HEK293T (cell line): Measurements from ENCODE around the gene UNC5B.

Source experiments
- FOXA1 ChIP-seq: fragments of 450-650 bp; IDR thresholded peaks from 2 replicates; pipeline ENCODE4 v1.6.1; 2016; ENCODE audit warnings: mild to moderate bottlenecking
- FOXK2 ChIP-seq: fragments of 450-650 bp; IDR thresholded peaks from 2 replicates; pipeline ENCODE4 v1.6.1; 2016; ENCODE audit warnings: mild to moderate bottlenecking
- FOXM1 ChIP-seq: fragments of 450-650 bp; IDR thresholded peaks from 2 replicates; pipeline ENCODE4 v1.6.1; 2017; ENCODE audit warnings: mild to moderate bottlenecking, borderline replicate concordance

GRCh38 chr10:71265618-71266146 is 53.3 kb downstream of the UNC5B start:
- TF ChIP-seq FOXA1 (no peak), FOXK2 (no peak), FOXM1 (no peak)
